Endothelial cell of umbilical vein (primary cell): ENCODE data around the gene PGR. TPM values are rescaled to one million over a fixed set of nuclear protein-coding genes. Genes with fewer than 3 reads are reported as not detected.

ENCODE experiments used
- BruUV-seq: library from RNA; stranded (reverse); fragments of 400-500 nt; replicated peaks from 2 replicates; lab custom pipeline; 2021; lab: Mats Ljungman, UMichigan
- CTCF ChIA-PET: fragments of 300-600, 350-600 bp; sonication (Branson Sonifier 250); formaldehyde crosslinking; loops from one replicate; lab custom pipeline; 2021; ENCODE audit warnings: antibody characterized with exemption, inconsistent platforms; lab: Charles Lee
- POLR2A ChIA-PET: fragments of 300-600, 350-600 bp; sonication (Branson Sonifier 250); formaldehyde crosslinking; loops from one replicate; lab custom pipeline; 2021; ENCODE audit warnings: antibody characterized with exemption, inconsistent platforms; lab: Charles Lee
- DNase-seq: peaks from one replicate; pipeline ENCODE4 v3.0.0-alpha.2; 2011; ENCODE audit warnings: low read depth, low spot score
- FAIRE-seq: peaks from 2 replicates; lab custom pipeline; 2011; peaks lifted over from hg19 to GRCh38; lab: Jason Lieb, UNC
- H2AFZ ChIP-seq: 2 replicates; pipeline ENCODE4 v1.6.0; 2012; ENCODE audit warnings: low read depth, low read length, control low read depth, inconsistent platforms
- H3K27ac ChIP-seq: 2 replicates; pipeline ENCODE4 v1.5.1; 2011; ENCODE audit warnings: low read depth, mild to moderate bottlenecking, control low read depth, low read length, moderate library complexity; ENCODE audit not compliant: insufficient read depth
- H3K27me3 ChIP-seq, 2 experiments: 2 replicates each; pipeline versions ENCODE4 v1.6.0 to v1.6.1; 2011; ENCODE audit warnings: low read length in 2 of 2, mixed read lengths in 1 of 2; ENCODE audit not compliant: control insufficient read depth in 2 of 2, insufficient read depth in 2 of 2
- H3K36me3 ChIP-seq, 2 experiments: 2 replicates in 1 of 2; 3 replicates in 1 of 2; pipeline ENCODE4 v1.5.1; 2011; ENCODE audit warnings: low read length in 2 of 2, mild to moderate bottlenecking in 1 of 2, moderate library complexity in 1 of 2; ENCODE audit not compliant: control insufficient read depth in 2 of 2, insufficient read depth in 2 of 2; ENCODE audit errors: extremely low read depth in 1 of 2
- H3K4me1 ChIP-seq: 3 replicates; pipeline ENCODE4 v1.5.1; 2011; ENCODE audit warnings: mild to moderate bottlenecking, low read length; ENCODE audit not compliant: control insufficient read depth, insufficient read depth; ENCODE audit errors: extremely low read depth
- H3K4me2 ChIP-seq: 2 replicates; pipeline ENCODE4 v1.6.1; 2011; ENCODE audit warnings: low read length, control low read depth, mixed read lengths; ENCODE audit not compliant: insufficient read depth
- H3K4me3 ChIP-seq, 3 experiments: fragments of 200-600 bp in 1 of 3; sonication (generic), shearing (Covaris generic) in 1 of 3; replicated peaks in 1 of 3; 2 replicates each; pipeline ENCODE4 v1.5.1; 2011 to 2016; ENCODE audit warnings: control low read depth in 3 of 3, low read length in 3 of 3, mild to moderate bottlenecking in 2 of 3, inconsistent platforms in 1 of 3, low read depth in 1 of 3, moderate library complexity in 1 of 3; ENCODE audit not compliant: insufficient read depth in 1 of 3
- H3K79me2 ChIP-seq: 2 replicates; pipeline ENCODE4 v1.6.0; 2012; ENCODE audit warnings: low read length, inconsistent platforms; ENCODE audit not compliant: control insufficient read depth, insufficient read depth
- H3K9ac ChIP-seq: replicated peaks from 2 replicates; pipeline ENCODE3; 2011; ENCODE audit warnings: low read length, control low read depth; ENCODE audit not compliant: insufficient read depth; ENCODE audit errors: extremely low read depth
- H3K9me1 ChIP-seq: replicated peaks from 3 replicates; pipeline ENCODE4 v1.6.0; 2011; ENCODE audit warnings: mild to moderate bottlenecking, low read length; ENCODE audit not compliant: control insufficient read depth, insufficient read depth; ENCODE audit errors: extremely low read depth
- H3K9me3 ChIP-seq: replicated peaks from 2 replicates; pipeline ENCODE4 v1.5.1; 2012; ENCODE audit warnings: low read length, inconsistent platforms; ENCODE audit not compliant: control insufficient read depth, insufficient read depth
- H4K20me1 ChIP-seq: replicated peaks from 2 replicates; pipeline ENCODE3; 2011; ENCODE audit warnings: mild to moderate bottlenecking, low read length; ENCODE audit not compliant: control insufficient read depth, insufficient read depth; ENCODE audit errors: extremely low read depth
- EZH2 ChIP-seq: IDR thresholded peaks from 2 replicates; pipeline ENCODE4 v1.6.1; 2012; ENCODE audit warnings: borderline replicate concordance, low read depth, mild to moderate bottlenecking, moderate library complexity, low read length, inconsistent platforms; ENCODE audit not compliant: severe bottlenecking
- FOS ChIP-seq: IDR thresholded peaks from 2 replicates; pipeline ENCODE4 v1.6.1; 2011; ENCODE audit warnings: mild to moderate bottlenecking, low read length, moderate library complexity, borderline replicate concordance; ENCODE audit not compliant: insufficient read depth
- GATA2 ChIP-seq: IDR thresholded peaks from 2 replicates; pipeline ENCODE4 v1.7.0; 2011; ENCODE audit warnings: low read depth, mild to moderate bottlenecking, moderate library complexity, mixed read lengths, low read length; ENCODE audit not compliant: insufficient read length, insufficient read depth
- JUN ChIP-seq: IDR thresholded peaks from 2 replicates; pipeline ENCODE4 v1.6.1; 2011; ENCODE audit warnings: borderline replicate concordance, low read depth; ENCODE audit not compliant: insufficient read length, insufficient read depth
- MYC ChIP-seq: IDR thresholded peaks from one replicate; pipeline ENCODE4 v1.6.1; 2011; ENCODE audit warnings: mild to moderate bottlenecking, low read depth, low read length
- POLR2A ChIP-seq: IDR thresholded peaks from 2 replicates; pipeline ENCODE4 v1.6.1; 2012; ENCODE audit warnings: low read depth, mild to moderate bottlenecking, control low read depth, low read length
- POLR2AphosphoS5 ChIP-seq: IDR thresholded peaks from 2 replicates; pipeline ENCODE4 v1.6.1; 2012; ENCODE audit warnings: low read depth, mild to moderate bottlenecking, control low read depth, low read length, moderate library complexity; ENCODE audit not compliant: insufficient read depth
- dilution Hi-C: fragments of 300-500 bp; cut with MboI; formaldehyde crosslinking; loops from one replicate; pipeline ENCODE4 v1.15.0; 2019; ENCODE audit warnings: low sequenced_read_pairs; ENCODE audit not compliant: extremely low pct_ligation_motif_present
- intact Hi-C: fragments of 100-400 bp; cut with micrococcal nuclease; formaldehyde crosslinking; loops from one replicate; pipeline ENCODE4 v1.10.0; 2022
- polyA plus RNA-seq, 4 experiments: library from polyadenylated mRNA; depleted of rRNA in 3 of 4; stranded (reverse) in 3 of 4; unstranded in 1 of 4; fragments of >200 nt; gene quantifications; 2 replicates each; pipeline versions ENCODE4 v1.2.1 to v1.2.3, GENCODE V29; 2011 to 2012; ENCODE audit warnings: missing spikeins in 1 of 4
- total RNA-seq: library from RNA; stranded (reverse); gene quantifications from 2 replicates; pipeline ENCODE4 v1.2.3, GENCODE V29; 2021
- TF ChIP-seq, protein P1 (sequence below): IDR thresholded peaks from 2 replicates; pipeline ENCODE4 v1.6.1; 2011; ENCODE audit not compliant: insufficient read depth, insufficient read length
- TF ChIP-seq, protein P2 (sequence below), 2 donors: IDR thresholded peaks; 1 replicate in 1 of 2; 2 replicates in 1 of 2; pipeline ENCODE4 v1.5.1; 2011; ENCODE audit warnings: low read length in 2 of 2, mild to moderate bottlenecking in 2 of 2, moderate library complexity in 2 of 2, control low read depth in 1 of 2, inconsistent platforms in 1 of 2, low read depth in 1 of 2; ENCODE audit not compliant: insufficient read depth in 1 of 2; ENCODE audit errors: extremely low read depth in 1 of 2

PGR gene
- total and polyA plus RNA-seq, 2 donors (not counting 3 experiments of a cell fraction or from before 2014, with no cell fraction given): not detected

DNA sequence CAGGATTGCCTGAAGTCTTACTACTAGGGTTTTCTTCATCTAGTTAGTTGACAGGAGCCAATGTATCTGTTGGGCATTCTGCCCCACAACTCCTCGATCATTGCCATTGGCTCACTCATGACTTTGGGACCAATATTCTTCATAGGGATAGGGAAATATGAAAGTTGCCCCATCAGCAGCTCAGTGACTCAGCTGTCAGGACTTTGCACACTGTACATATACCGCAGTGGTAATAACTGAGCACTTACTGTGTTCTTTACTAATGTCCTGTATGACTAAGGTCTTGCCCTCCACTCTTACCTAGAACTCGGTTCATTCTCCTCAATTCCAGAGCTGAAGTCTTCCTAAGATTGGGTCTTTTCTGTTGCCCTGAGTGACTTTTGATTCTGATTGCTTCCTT is 46.8 kb upstream of the PGR start:
- Histone ChIP-seq H3K27me3 (no peaks in the 10 kb centered on the region), H3K36me3 (no peaks in the 10 kb centered on the region), H3K79me2 (no peaks in the 10 kb centered on the region), H3K4me2 (no peak overlapping the region), H3K4me1 (no peaks in the 10 kb centered on the region), H4K20me1 (no peaks in the 10 kb centered on the region), H3K9ac (no peak overlapping the region), H3K27ac (no peak overlapping the region), H2AFZ (no peak overlapping the region), H3K9me1 (no peaks in the 10 kb centered on the region), H3K9me3 (peaks cover 2% of the 10 kb centered on the region), H3K4me3 (no peak overlapping the region)
- ChIA-PET CTCF (no interaction called here), POLR2A (no interaction called here)
- BruUV-seq: no TSS peak
- dilution Hi-C loops: no loop called here
- FAIRE-seq: no peak
- no peak for TF ChIP-seq MYC
- TF ChIP-seq GATA2: no peak
- no peak for TF ChIP-seq POLR2A
- TF ChIP-seq FOS: no peak
- TF ChIP-seq, protein P1, sequence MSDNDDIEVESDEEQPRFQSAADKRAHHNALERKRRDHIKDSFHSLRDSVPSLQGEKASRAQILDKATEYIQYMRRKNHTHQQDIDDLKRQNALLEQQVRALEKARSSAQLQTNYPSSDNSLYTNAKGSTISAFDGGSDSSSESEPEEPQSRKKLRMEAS: no peak
- TF ChIP-seq EZH2: no peak
- no peak for TF ChIP-seq POLR2AphosphoS5
- no peak for TF ChIP-seq JUN
- TF ChIP-seq, protein P2, sequence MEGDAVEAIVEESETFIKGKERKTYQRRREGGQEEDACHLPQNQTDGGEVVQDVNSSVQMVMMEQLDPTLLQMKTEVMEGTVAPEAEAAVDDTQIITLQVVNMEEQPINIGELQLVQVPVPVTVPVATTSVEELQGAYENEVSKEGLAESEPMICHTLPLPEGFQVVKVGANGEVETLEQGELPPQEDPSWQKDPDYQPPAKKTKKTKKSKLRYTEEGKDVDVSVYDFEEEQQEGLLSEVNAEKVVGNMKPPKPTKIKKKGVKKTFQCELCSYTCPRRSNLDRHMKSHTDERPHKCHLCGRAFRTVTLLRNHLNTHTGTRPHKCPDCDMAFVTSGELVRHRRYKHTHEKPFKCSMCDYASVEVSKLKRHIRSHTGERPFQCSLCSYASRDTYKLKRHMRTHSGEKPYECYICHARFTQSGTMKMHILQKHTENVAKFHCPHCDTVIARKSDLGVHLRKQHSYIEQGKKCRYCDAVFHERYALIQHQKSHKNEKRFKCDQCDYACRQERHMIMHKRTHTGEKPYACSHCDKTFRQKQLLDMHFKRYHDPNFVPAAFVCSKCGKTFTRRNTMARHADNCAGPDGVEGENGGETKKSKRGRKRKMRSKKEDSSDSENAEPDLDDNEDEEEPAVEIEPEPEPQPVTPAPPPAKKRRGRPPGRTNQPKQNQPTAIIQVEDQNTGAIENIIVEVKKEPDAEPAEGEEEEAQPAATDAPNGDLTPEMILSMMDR (IDR thresholded peaks at IDR 0.05; ENCODE audit: extremely low read depth in 1 of 2, insufficient read depth in 1 of 2, low read depth in 1 of 2, low read length in 2 of 2): no peak
- intact Hi-C loops: no loop called here
- DNase-seq: no peak
